Keratinocyte (primary cell): ENCODE measurements around the gene FBXO10. TPM values are rescaled to one million over a fixed set of nuclear protein-coding genes. Genes with fewer than 3 reads are reported as not detected.

Experiments
- DNase-seq: peaks from one replicate; pipeline ENCODE4 v3.0.0-alpha.2; 2011; ENCODE audit warnings: low read depth, missing footprints, low spot score
- FAIRE-seq: peaks from 2 replicates; lab custom pipeline; 2011; peaks lifted over from hg19 to GRCh38; lab: Jason Lieb, UNC
- H2AFZ ChIP-seq: 2 replicates; pipeline ENCODE4 v1.6.0; 2012; ENCODE audit warnings: low read length, control low read depth, inconsistent platforms; ENCODE audit not compliant: control insufficient read depth
- H3K27ac ChIP-seq: 2 replicates; pipeline ENCODE4 v1.5.1; 2011; ENCODE audit warnings: low read length; ENCODE audit not compliant: control insufficient read depth, insufficient read depth
- H3K27me3 ChIP-seq: 3 replicates; pipeline ENCODE4 v1.6.0; 2011; ENCODE audit warnings: low read length; ENCODE audit not compliant: control insufficient read depth, insufficient read depth; ENCODE audit errors: extremely low read depth
- H3K36me3 ChIP-seq, 2 experiments: 2 replicates in 1 of 2; 3 replicates in 1 of 2; pipeline ENCODE4 v1.5.1; 2011; ENCODE audit warnings: low read length in 2 of 2, mild to moderate bottlenecking in 1 of 2; ENCODE audit not compliant: control insufficient read depth in 2 of 2, insufficient read depth in 2 of 2; ENCODE audit errors: extremely low read depth in 1 of 2
- H3K4me1 ChIP-seq: 3 replicates; pipeline ENCODE4 v1.5.1; 2011; ENCODE audit warnings: low read length; ENCODE audit not compliant: control insufficient read depth, insufficient read depth; ENCODE audit errors: extremely low read depth
- H3K4me2 ChIP-seq: 3 replicates; pipeline ENCODE4 v1.6.0; 2011; ENCODE audit warnings: low read depth, low read length; ENCODE audit not compliant: control insufficient read depth, insufficient read depth; ENCODE audit errors: extremely low read depth
- H3K4me3 ChIP-seq, 3 experiments: fragments of 200-600 bp in 1 of 3; sonication (generic) in 1 of 3; 2 replicates in 2 of 3; 3 replicates in 1 of 3; pipeline ENCODE4 v1.5.1; 2011 to 2016; ENCODE audit warnings: low read length in 3 of 3, mild to moderate bottlenecking in 3 of 3, control low read depth in 2 of 3, inconsistent platforms in 1 of 3, low read depth in 1 of 3, mixed read lengths in 1 of 3, mixed run types in 1 of 3, moderate library complexity in 1 of 3; ENCODE audit not compliant: control insufficient read depth in 2 of 3, insufficient read depth in 2 of 3; ENCODE audit errors: extremely low read depth in 1 of 3
- H3K79me2 ChIP-seq: 2 replicates; pipeline ENCODE4 v1.6.0; 2012; ENCODE audit warnings: low read length; ENCODE audit not compliant: control insufficient read depth, insufficient read depth
- H3K9ac ChIP-seq: 3 replicates; pipeline ENCODE4 v1.6.0; 2011; ENCODE audit warnings: low read length; ENCODE audit not compliant: control insufficient read depth, insufficient read depth; ENCODE audit errors: extremely low read depth
- H3K9me1 ChIP-seq: 3 replicates; pipeline ENCODE4 v1.6.0; 2011; ENCODE audit warnings: low read length; ENCODE audit not compliant: control insufficient read depth, insufficient read depth; ENCODE audit errors: extremely low read depth
- H3K9me3 ChIP-seq: 2 replicates; pipeline ENCODE4 v1.5.1; 2012; ENCODE audit warnings: low read depth, low read length; ENCODE audit not compliant: control insufficient read depth
- H4K20me1 ChIP-seq: 3 replicates; pipeline ENCODE4 v1.6.0; 2011; ENCODE audit warnings: low read length; ENCODE audit not compliant: control insufficient read depth, insufficient read depth; ENCODE audit errors: extremely low read depth
- EZH2 ChIP-seq: IDR thresholded peaks from one replicate; pipeline ENCODE4 v1.6.1; 2012; ENCODE audit warnings: inconsistent platforms, mild to moderate bottlenecking, low read length, moderate library complexity
- dilution Hi-C: fragments of 300-500 bp; cut with MboI; formaldehyde crosslinking; loops from one replicate; pipeline ENCODE4 v1.7.0; 2020; ENCODE audit warnings: low sequenced_read_pairs; ENCODE audit not compliant: extremely low pct_ligation_motif_present
- polyA plus RNA-seq, 5 experiments: library from polyadenylated mRNA; depleted of rRNA in 3 of 5; stranded (reverse) in 3 of 5; stranded (forward) in 1 of 5; unstranded in 1 of 5; fragments of >200 nt; gene quantifications; 1 replicate in 1 of 5; 2 replicates in 3 of 5; 3 replicates in 1 of 5; pipeline versions ENCODE4 v1.2.1 to v1.2.3, GENCODE V29; 2011 to 2012; ENCODE audit warnings: missing spikeins in 2 of 5, low read depth in 1 of 5, low replicate concordance in 1 of 5
- TF ChIP-seq, protein P1 (sequence below), 3 experiments: IDR thresholded peaks in 1 of 3; conservative IDR thresholded peaks in 1 of 3; optimal IDR thresholded peaks in 1 of 3; 2 replicates in 2 of 3; 3 replicates in 1 of 3; pipeline versions ENCODE3 to v1.5.1; 2011; ENCODE audit warnings: low read length in 3 of 3, mild to moderate bottlenecking in 3 of 3, moderate library complexity in 2 of 3, control low read depth in 1 of 3, inconsistent platforms in 1 of 3; ENCODE audit not compliant: insufficient read depth in 2 of 3; ENCODE audit errors: extremely low read depth in 1 of 3

Gene FBXO10
- polyA plus RNA-seq, 1 donor (not counting 4 experiments of a cell fraction or from before 2014, with no cell fraction given), result 4.1 TPM

- Histone ChIP-seq H3K27ac (no peak overlapping the region), H3K9me1 (peaks cover 2% of the 10 kb centered on the region), H3K9ac (no peak overlapping the region), H3K79me2 (no peaks in the 10 kb centered on the region), H3K4me1 (peaks cover 3% of the 10 kb centered on the region), H4K20me1 (no peaks in the 10 kb centered on the region), H3K36me3 (no peaks in the 10 kb centered on the region), H3K4me3 (no peak overlapping the region), H3K27me3 (no peaks in the 10 kb centered on the region), H2AFZ (no peak overlapping the region), H3K9me3 (no peaks in the 10 kb centered on the region), H3K4me2 (no peak overlapping the region)
- no peak for TF ChIP-seq EZH2
- TF ChIP-seq, protein P1, sequence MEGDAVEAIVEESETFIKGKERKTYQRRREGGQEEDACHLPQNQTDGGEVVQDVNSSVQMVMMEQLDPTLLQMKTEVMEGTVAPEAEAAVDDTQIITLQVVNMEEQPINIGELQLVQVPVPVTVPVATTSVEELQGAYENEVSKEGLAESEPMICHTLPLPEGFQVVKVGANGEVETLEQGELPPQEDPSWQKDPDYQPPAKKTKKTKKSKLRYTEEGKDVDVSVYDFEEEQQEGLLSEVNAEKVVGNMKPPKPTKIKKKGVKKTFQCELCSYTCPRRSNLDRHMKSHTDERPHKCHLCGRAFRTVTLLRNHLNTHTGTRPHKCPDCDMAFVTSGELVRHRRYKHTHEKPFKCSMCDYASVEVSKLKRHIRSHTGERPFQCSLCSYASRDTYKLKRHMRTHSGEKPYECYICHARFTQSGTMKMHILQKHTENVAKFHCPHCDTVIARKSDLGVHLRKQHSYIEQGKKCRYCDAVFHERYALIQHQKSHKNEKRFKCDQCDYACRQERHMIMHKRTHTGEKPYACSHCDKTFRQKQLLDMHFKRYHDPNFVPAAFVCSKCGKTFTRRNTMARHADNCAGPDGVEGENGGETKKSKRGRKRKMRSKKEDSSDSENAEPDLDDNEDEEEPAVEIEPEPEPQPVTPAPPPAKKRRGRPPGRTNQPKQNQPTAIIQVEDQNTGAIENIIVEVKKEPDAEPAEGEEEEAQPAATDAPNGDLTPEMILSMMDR (optimal IDR thresholded peaks at IDR 0.05 in 1 of 3, IDR thresholded peaks at IDR 0.05 in 1 of 3, conservative IDR thresholded peaks at IDR 0.05 in 1 of 3; ENCODE audit: extremely low read depth in 1 of 3, insufficient read depth in 2 of 3, low read length in 3 of 3), result no peak
- dilution Hi-C loops, result no loop called here
- DNase-seq (no peak), FAIRE-seq (no peak)
These were observed 13.4 kb downstream of the FBXO10 start for GRCh38 chr9:37562826-37563225.

GRCh38 chr9:37561682-37562081, 14.5 kb downstream of the FBXO10 start:
- Histone ChIP-seq H3K9me3 (no peaks in the 10 kb centered on the region), H3K27me3 (no peaks in the 10 kb centered on the region), H3K4me2 (no peak overlapping the region), H3K9me1 (peaks cover 2% of the 10 kb centered on the region), H3K36me3 (no peaks in the 10 kb centered on the region), H3K27ac (no peak overlapping the region), H2AFZ (no peak overlapping the region), H3K4me3 (no peak overlapping the region), H3K4me1 (peaks cover 3% of the 10 kb centered on the region), H3K79me2 (no peaks in the 10 kb centered on the region), H4K20me1 (no peaks in the 10 kb centered on the region), H3K9ac (no peak overlapping the region)
- DNase-seq (no peak), FAIRE-seq (no peak)
- TF ChIP-seq, protein P1 (optimal IDR thresholded peaks at IDR 0.05 in 1 of 3, IDR thresholded peaks at IDR 0.05 in 1 of 3, conservative IDR thresholded peaks at IDR 0.05 in 1 of 3; ENCODE audit: extremely low read depth in 1 of 3, insufficient read depth in 2 of 3, low read length in 3 of 3), result no peak
- TF ChIP-seq EZH2, result no peak
- dilution Hi-C loops, result no loop called here
